Measurements from ENCODE around the gene SLC9C1.

Gene SLC9C1

DNA sequence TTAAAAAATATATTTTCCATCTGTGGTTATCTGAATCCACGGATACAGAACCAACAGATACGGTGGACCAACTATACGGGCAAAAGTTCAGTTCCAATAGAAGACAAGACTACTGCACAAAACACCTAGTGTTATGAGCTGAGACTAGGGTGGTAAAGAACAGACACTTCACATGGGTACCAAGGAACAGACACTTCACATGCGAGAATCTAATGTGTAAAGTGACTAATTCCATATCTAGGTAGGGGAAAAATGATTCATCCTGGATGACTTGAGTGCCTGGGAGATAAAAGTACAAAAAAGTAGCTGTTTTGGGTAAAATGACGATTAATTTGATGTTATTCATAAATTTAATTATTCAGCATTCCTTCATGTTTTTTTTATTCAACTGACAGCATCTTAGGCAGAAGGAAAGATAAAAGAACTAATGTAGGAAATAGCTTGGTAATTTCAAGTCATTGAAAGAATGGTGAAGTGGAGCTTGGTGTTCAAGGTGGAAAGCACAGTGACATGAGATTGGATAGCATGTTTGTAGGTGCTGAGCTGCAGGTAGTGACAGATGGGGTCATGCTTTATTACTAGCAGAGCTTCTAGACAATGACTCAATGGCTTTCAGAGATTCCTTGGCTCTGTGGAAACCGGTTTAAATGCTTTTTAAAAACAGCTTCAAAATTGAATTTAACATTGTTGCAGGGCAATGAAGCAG, 44.2 kb upstream of the SLC9C1 start:
- TF ChIP-seq, protein P1, sequence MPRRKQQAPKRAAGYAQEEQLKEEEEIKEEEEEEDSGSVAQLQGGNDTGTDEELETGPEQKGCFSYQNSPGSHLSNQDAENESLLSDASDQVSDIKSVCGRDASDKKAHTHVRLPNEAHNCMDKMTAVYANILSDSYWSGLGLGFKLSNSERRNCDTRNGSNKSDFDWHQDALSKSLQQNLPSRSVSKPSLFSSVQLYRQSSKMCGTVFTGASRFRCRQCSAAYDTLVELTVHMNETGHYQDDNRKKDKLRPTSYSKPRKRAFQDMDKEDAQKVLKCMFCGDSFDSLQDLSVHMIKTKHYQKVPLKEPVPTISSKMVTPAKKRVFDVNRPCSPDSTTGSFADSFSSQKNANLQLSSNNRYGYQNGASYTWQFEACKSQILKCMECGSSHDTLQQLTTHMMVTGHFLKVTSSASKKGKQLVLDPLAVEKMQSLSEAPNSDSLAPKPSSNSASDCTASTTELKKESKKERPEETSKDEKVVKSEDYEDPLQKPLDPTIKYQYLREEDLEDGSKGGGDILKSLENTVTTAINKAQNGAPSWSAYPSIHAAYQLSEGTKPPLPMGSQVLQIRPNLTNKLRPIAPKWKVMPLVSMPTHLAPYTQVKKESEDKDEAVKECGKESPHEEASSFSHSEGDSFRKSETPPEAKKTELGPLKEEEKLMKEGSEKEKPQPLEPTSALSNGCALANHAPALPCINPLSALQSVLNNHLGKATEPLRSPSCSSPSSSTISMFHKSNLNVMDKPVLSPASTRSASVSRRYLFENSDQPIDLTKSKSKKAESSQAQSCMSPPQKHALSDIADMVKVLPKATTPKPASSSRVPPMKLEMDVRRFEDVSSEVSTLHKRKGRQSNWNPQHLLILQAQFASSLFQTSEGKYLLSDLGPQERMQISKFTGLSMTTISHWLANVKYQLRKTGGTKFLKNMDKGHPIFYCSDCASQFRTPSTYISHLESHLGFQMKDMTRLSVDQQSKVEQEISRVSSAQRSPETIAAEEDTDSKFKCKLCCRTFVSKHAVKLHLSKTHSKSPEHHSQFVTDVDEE (CRISPR knock-in tag; IDR thresholded peaks at IDR 0.05), result no peak
- TF ChIP-seq ISL1 (CRISPR knock-in tag; IDR thresholded peaks at IDR 0.05) (peak; percentile 30; the same call in 1 of the 2 replicates), ZNF8 (CRISPR knock-in tag; IDR thresholded peaks at IDR 0.05) (no peak)
- no peak for ATAC-seq

GRCh38 chr3:112335434-112335781, 41.4 kb upstream of the SLC9C1 start:
- TF ChIP-seq ZFP30 (CRISPR knock-in tag; IDR thresholded peaks at IDR 0.05) (no peak), PATZ1 (CRISPR knock-in tag; IDR thresholded peaks at IDR 0.05; ENCODE audit: borderline replicate concordance) (no peak), ISL1 (CRISPR knock-in tag; IDR thresholded peaks at IDR 0.05) (no peak), RARB (CRISPR knock-in tag; IDR thresholded peaks at IDR 0.05) (no peak), ZNF70 (CRISPR knock-in tag; IDR thresholded peaks at IDR 0.05) (no peak), CREB5 (CRISPR knock-in tag; IDR thresholded peaks at IDR 0.05; ENCODE audit: low read depth) (no peak), OSR1 (CRISPR knock-in tag; IDR thresholded peaks at IDR 0.05) (no peak), TCF4 (CRISPR knock-in tag; IDR thresholded peaks at IDR 0.05; ENCODE audit: borderline replicate concordance) (no peak), ARNTL (CRISPR knock-in tag; IDR thresholded peaks at IDR 0.05; ENCODE audit: borderline replicate concordance, low read depth) (no peak), SNAI2 (CRISPR knock-in tag; IDR thresholded peaks at IDR 0.05) (no peak), CSRNP3 (CRISPR knock-in tag; IDR thresholded peaks at IDR 0.05) (no peak), BACH2 (CRISPR knock-in tag; IDR thresholded peaks at IDR 0.05; ENCODE audit: borderline replicate concordance) (no peak), CSDC2 (CRISPR knock-in tag; IDR thresholded peaks at IDR 0.05) (no peak), ZNF565 (CRISPR knock-in tag; conservative IDR thresholded peaks at IDR 0.05; ENCODE audit: low read depth) (no peak), ZFP3 (CRISPR knock-in tag; IDR thresholded peaks at IDR 0.05) (no peak), TOX (CRISPR knock-in tag; IDR thresholded peaks at IDR 0.05; ENCODE audit: borderline replicate concordance) (no peak), PPARA (CRISPR knock-in tag; IDR thresholded peaks at IDR 0.05; ENCODE audit: borderline replicate concordance) (no peak), ZNF8 (CRISPR knock-in tag; IDR thresholded peaks at IDR 0.05) (no peak)
- TF ChIP-seq, protein P1 (CRISPR knock-in tag; IDR thresholded peaks at IDR 0.05), result no peak
- no peak for ATAC-seq

Data from SK-N-SH treated with all-trans-retinoic acid at 6 μM for 48 hours (cell line).